HepG2 (cell line): ENCODE results near the gene FAM83F. TPM values are rescaled to one million over a fixed set of nuclear protein-coding genes. Genes with fewer than 3 reads are reported as not detected.
"Not testable (repeated sequence)": the region's sequence is repeated elsewhere in the genome, so short reads cannot be mapped to it uniquely, and the experiment has no call there.

Experiments used
- ATAC-seq: fragments of 200-7000 bp; cut with Tn5 transposase; 3 replicates; pipeline ENCODE4 v1.9.1; 2020; ENCODE audit warnings: mild to moderate bottlenecking, moderate library complexity
- BruUV-seq: library from RNA; stranded (reverse); fragments of 400-500 nt; replicated peaks from 2 replicates; lab custom pipeline; 2021; lab: Mats Ljungman, UMichigan
- CTCF ChIA-PET: fragments of 300-600 bp; formaldehyde crosslinking; extraction: SDS; loops from one replicate; lab custom pipeline; 2021; ENCODE audit warnings: low total read pairs, inconsistent platforms, low intra/inter-chr PET ratio; lab: Yijun Ruan, JAX
- POLR2A ChIA-PET: fragments of 350-600 bp; sonication (Branson Sonifier 250); formaldehyde crosslinking; loops from one replicate; lab custom pipeline; 2020; ENCODE audit warnings: antibody characterized with exemption, inconsistent platforms; lab: Yijun Ruan, JAX
- DNase-seq: peaks from one replicate; pipeline ENCODE4 v3.0.0-alpha.2; 2015; ENCODE audit warnings: low spot score
- FAIRE-seq: peaks from 3 replicates; lab custom pipeline; 2011; peaks lifted over from hg19 to GRCh38; lab: Jason Lieb, UNC
- H2AFZ ChIP-seq: one replicate; pipeline ENCODE4 v1.6.1; 2011; ENCODE audit warnings: low read length, inconsistent platforms
- H3K27ac ChIP-seq: fragments of 300-600 bp; 3 replicates; pipeline ENCODE4 v1.8.0; 2011; ENCODE audit warnings: mixed run types, mild to moderate bottlenecking, mixed read lengths, low read length, inconsistent platforms; ENCODE audit not compliant: insufficient read depth; ENCODE audit errors: extremely low read length
- H3K27me3 ChIP-seq, 2 experiments: fragments of 200-600 bp in 1 of 2; 2 replicates in 1 of 2; 3 replicates in 1 of 2; pipeline versions ENCODE4 v1.6.0 to v1.8.0; 2011; ENCODE audit warnings: low read length in 2 of 2, mild to moderate bottlenecking in 2 of 2, moderate library complexity in 2 of 2, inconsistent platforms in 1 of 2; ENCODE audit not compliant: insufficient read depth in 2 of 2, control insufficient read depth in 1 of 2
- H3K36me3 ChIP-seq, 2 experiments: fragments of 200-600 bp in 1 of 2; replicated peaks in 1 of 2; 2 replicates in 1 of 2; 3 replicates in 1 of 2; pipeline versions ENCODE4 v1.5.1 to v1.8.0; 2011; ENCODE audit warnings: low read length in 2 of 2, inconsistent platforms in 1 of 2; ENCODE audit not compliant: insufficient read depth in 2 of 2, control insufficient read depth in 1 of 2
- H3K4me1 ChIP-seq: 2 replicates; pipeline ENCODE4 v1.5.1; 2012; ENCODE audit warnings: low read length, inconsistent platforms; ENCODE audit not compliant: insufficient read depth
- H3K4me2 ChIP-seq: 2 replicates; pipeline ENCODE4 v1.6.0; 2011; ENCODE audit warnings: low read depth, low read length, inconsistent platforms
- H3K4me3 ChIP-seq, 3 experiments: fragments of 200-600 bp in 1 of 3; sonication (generic), shearing (Covaris generic) in 1 of 3; replicated peaks in 1 of 3; 2 replicates each; pipeline ENCODE4 v1.5.1; 2011 to 2016; ENCODE audit warnings: low read length in 3 of 3, inconsistent platforms in 2 of 3, low read depth in 2 of 3, mild to moderate bottlenecking in 2 of 3, control low read depth in 1 of 3, mixed read lengths in 1 of 3; ENCODE audit not compliant: insufficient read depth in 1 of 3
- H3K79me2 ChIP-seq: one replicate; pipeline ENCODE4 v1.6.1; 2011; ENCODE audit warnings: low read length, inconsistent platforms; ENCODE audit not compliant: insufficient read depth
- H3K9ac ChIP-seq: 2 replicates; pipeline ENCODE4 v1.6.0; 2011; ENCODE audit warnings: mild to moderate bottlenecking, low read depth, low read length, inconsistent platforms; ENCODE audit not compliant: insufficient read depth
- H3K9me3 ChIP-seq: 2 replicates; pipeline ENCODE4 v1.5.1; 2012; ENCODE audit warnings: mild to moderate bottlenecking, low read length
- H4K20me1 ChIP-seq: 2 replicates; pipeline ENCODE4 v1.6.0; 2011; ENCODE audit warnings: inconsistent platforms, mild to moderate bottlenecking, low read length, moderate library complexity; ENCODE audit not compliant: insufficient read depth
- BRD4 ChIP-seq: sonication (generic); formaldehyde crosslinking; IDR thresholded peaks from 2 replicates; pipeline ENCODE4 v1.4.0; 2020; ENCODE audit warnings: missing genetic modification reagents
- GTF3A ChIP-seq: sonication (generic); formaldehyde crosslinking; conservative IDR thresholded peaks from 2 replicates; pipeline ENCODE4 v1.4.0; 2020; ENCODE audit warnings: mild to moderate bottlenecking, missing genetic modification reagents
- TBL1XR1 ChIP-seq: fragments of 150-350 bp; IDR thresholded peaks from 2 replicates; pipeline ENCODE4 v1.6.1; 2014; ENCODE audit warnings: borderline replicate concordance, low read length; ENCODE audit not compliant: partially characterized antibody
- WGBS: methylation state at CpG from one replicate; pipeline ENCODE4 v1.1.6; 2017; ENCODE audit warnings: low lambda C conversion rate; 5-methylcytosine and 5-hydroxymethylcytosine counted together
- in situ Hi-C: cut with HindIII; loops from 2 replicates; pipeline ENCODE4 v1.10.0; 2017; ENCODE audit warnings: low pct_unique_long_range_greater_than_20kb; ENCODE audit not compliant: extremely low pct_ligation_motif_present
- intact Hi-C: fragments of 100-400 bp; cut with micrococcal nuclease; formaldehyde crosslinking; loops from one replicate; pipeline ENCODE4 v1.10.0; 2022; ENCODE audit not compliant: unreplicated experiment
- polyA plus RNA-seq, 8 experiments: library from polyadenylated mRNA; depleted of rRNA in 3 of 8; stranded (reverse) in 7 of 8; unstranded in 1 of 8; fragments of >200 nt; fragmentation: Illumina TruSeq in 4 of 8; extraction: Trizol in 4 of 8; gene quantifications; 2 replicates each; pipeline versions ENCODE4 v1.2.1 to v1.2.3, GENCODE V29; 2011 to 2016; ENCODE audit warnings: low read depth in 4 of 8, missing spikeins in 1 of 8, mixed read lengths in 1 of 8; ENCODE audit not compliant: insufficient read depth in 1 of 8
- total RNA-seq, 5 experiments: library from RNA; depleted of rRNA; stranded (reverse); fragments of >200 nt; fragmentation: Illumina TruSeq; extraction: Trizol; gene quantifications; 2 replicates each; pipeline ENCODE4 v1.2.3, GENCODE V29; 2016; ENCODE audit warnings: low read depth in 1 of 5
- TF ChIP-seq, protein P1 (sequence below), 2 experiments: sonication (generic) in 1 of 2; formaldehyde crosslinking in 1 of 2; IDR thresholded peaks; 2 replicates each; pipeline versions ENCODE4 v1.4.0 to v1.6.1; 2018 to 2020; ENCODE audit warnings: missing genetic modification reagents in 2 of 2, borderline replicate concordance in 1 of 2, low read depth in 1 of 2, mild to moderate bottlenecking in 1 of 2, missing biosample characterization in 1 of 2

FAM83F gene
- total and polyA plus RNA-seq, 2 of the 13 experiments (the other 11 are each of a cell fraction or from before 2014, with no cell fraction given), result not detected

DNA sequence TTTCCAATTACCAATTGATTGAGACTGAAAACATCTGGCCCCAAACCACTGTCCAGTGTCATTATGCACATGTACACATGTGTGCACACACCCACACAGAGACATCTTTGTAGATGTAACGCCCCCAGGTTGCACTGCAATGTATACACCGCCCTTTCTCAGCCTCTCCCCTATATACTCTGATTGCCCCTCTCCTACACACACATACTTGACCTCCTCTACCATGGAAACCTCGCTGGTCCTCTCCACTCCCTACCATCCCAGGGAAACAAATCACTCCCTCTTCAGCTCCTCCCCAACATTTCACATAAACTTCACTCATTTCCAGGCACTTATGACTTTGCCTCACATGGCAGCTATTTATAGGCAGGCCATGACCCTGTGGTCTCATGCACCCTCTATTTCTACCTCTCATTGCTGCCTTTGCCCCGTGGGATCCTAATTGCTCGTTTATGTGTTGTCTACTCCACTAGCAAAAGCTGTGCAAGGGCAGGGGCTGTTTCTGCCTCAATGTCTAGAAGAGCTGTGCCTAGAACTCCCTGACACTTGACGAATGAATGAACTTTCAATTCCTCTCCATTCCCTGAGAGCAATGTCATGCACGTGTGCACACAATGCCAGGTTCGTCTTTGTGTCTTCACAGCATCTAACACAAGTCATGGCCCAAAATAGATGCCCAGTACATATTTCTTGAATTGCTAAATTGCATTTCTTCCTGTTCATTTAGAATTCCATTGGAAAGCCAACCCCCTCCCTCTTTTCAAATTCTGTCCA lies 44.6 kb upstream of the FAM83F start:
- ChIA-PET POLR2A (no interaction called here), CTCF (no interaction called here)
- Histone ChIP-seq H3K36me3 (no peaks in the 10 kb centered on the region), H3K27ac (no peak overlapping the region), H3K27me3 (peaks cover 0 to 7% of the 10 kb centered on the region in 2 experiments; a peak in 2 of 5 replicates), H4K20me1 (no peaks in the 10 kb centered on the region), H3K9ac (no peak overlapping the region), H3K9me3 (no peaks in the 10 kb centered on the region), H3K4me2 (no peak overlapping the region), H3K4me1 (peaks cover 23% of the 10 kb centered on the region), H3K4me3 (no peak overlapping the region), H2AFZ (no peak overlapping the region), H3K79me2 (no peaks in the 10 kb centered on the region)
- TF ChIP-seq, protein P1, sequence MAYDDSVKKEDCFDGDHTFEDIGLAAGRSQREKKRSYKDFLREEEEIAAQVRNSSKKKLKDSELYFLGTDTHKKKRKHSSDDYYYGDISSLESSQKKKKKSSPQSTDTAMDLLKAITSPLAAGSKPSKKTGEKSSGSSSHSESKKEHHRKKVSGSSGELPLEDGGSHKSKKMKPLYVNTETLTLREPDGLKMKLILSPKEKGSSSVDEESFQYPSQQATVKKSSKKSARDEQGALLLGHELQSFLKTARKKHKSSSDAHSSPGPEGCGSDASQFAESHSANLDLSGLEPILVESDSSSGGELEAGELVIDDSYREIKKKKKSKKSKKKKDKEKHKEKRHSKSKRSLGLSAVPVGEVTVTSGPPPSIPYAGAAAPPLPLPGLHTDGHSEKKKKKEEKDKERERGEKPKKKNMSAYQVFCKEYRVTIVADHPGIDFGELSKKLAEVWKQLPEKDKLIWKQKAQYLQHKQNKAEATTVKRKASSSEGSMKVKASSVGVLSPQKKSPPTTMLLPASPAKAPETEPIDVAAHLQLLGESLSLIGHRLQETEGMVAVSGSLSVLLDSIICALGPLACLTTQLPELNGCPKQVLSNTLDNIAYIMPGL (CRISPR knock-in tag; IDR thresholded peaks at IDR 0.05; ENCODE audit: borderline replicate concordance in 1 of 2, low read depth in 1 of 2), result no peak
- TF ChIP-seq BRD4 (CRISPR knock-in tag) (no peak), TBL1XR1 (no peak), GTF3A (CRISPR knock-in tag) (no peak)
- in situ Hi-C loops, result no loop called here
- FAIRE-seq (no peak), DNase-seq (no peak), ATAC-seq (no peak)
- WGBS, result 8% methylated on average over 8 of the region's 8 CpGs
- no TSS peak for BruUV-seq
- intact Hi-C loops, result no loop called here

DNA sequence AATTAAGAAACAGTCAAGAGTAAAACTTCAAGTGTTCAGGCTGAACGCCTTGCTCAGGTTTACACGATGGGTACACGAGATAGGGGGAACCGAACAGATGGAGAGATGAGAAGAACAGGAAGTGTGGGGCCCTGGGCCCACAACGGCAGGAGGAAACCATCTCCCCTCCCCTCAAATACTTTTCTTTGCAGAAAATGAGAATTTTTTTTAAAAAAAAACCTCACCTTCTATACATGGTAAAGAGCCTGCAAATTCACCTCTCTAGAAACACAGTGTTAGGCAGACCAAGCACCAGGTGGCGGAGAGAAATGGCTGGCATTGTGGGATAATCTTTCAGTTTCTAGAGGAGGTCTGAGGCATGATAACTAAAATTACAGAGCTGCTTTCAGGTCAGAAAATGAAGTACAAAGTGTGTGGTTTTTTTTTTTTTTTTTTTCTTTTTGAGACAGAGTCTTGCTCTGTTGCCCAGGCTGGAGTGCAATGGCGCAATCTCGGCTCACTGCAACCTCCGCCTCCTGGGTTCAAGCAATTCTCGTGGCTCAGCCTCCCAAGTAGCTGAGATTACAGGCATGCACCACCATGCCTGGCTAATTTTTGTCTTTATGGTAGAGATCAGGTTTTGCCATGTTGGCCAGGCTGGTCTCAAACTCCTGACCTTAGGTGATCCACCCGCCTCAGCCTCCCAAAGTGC lies 43.0 kb upstream of the FAM83F start:
- CTCF ChIA-PET, H3K27me3 ChIP-seq, H3K27ac ChIP-seq, H2AFZ ChIP-seq, H3K4me3 ChIP-seq, FAIRE-seq, H3K36me3 ChIP-seq, DNase-seq, H3K9me3 ChIP-seq, ATAC-seq, H3K9ac ChIP-seq, in situ Hi-C loops, BruUV-seq, H3K4me2 ChIP-seq, H3K79me2 ChIP-seq, intact Hi-C loops, H4K20me1 ChIP-seq, POLR2A ChIA-PET: not testable (repeated sequence)
- WGBS, result 50% methylated on average over 10 of the region's 11 CpGs
- H3K4me1 ChIP-seq, result peaks cover 22% of the 10 kb centered on the region
